Activated T-helper 1 cell treated with anti-CD3 and anti-CD28 coated beads, Interleukin-12 subunit alpha, Interleukin-12 subunit beta, Interleukin-2, Interleukin-4 antibody, amounts not matched to agents 30 ng/mL and 10 ng/mL and 1 ng/mL, durations not matched to agents 14 hours and 24 hours and 36 hours (primary cell): Measurements from ENCODE around the gene UNC50. TPM values are rescaled to one million over a fixed set of nuclear protein-coding genes. Genes with fewer than 3 reads are reported as not detected.

ENCODE experiments used
- DNase-seq: peaks from one replicate; pipeline ENCODE4 v3.0.0; 2021; ENCODE audit warnings: low spot score
- H3K27ac Mint-ChIP-seq: one replicate; pipeline ENCODE4 v1.8.0; 2021; ENCODE audit warnings: mild to moderate bottlenecking, mixed read lengths
- H3K27me3 Mint-ChIP-seq: one replicate; pipeline ENCODE4 v1.8.0; 2022; ENCODE audit warnings: mild to moderate bottlenecking, moderate library complexity, mixed read lengths; ENCODE audit not compliant: insufficient read depth
- H3K36me3 Mint-ChIP-seq: one replicate; pipeline ENCODE4 v1.8.0; 2021; ENCODE audit warnings: low read depth, mixed read lengths
- H3K4me1 Mint-ChIP-seq: one replicate; pipeline ENCODE4 v1.8.0; 2021; ENCODE audit warnings: low read depth, mixed read lengths
- H3K4me3 Mint-ChIP-seq: one replicate; pipeline ENCODE4 v1.8.0; 2021; ENCODE audit warnings: mild to moderate bottlenecking, moderate library complexity, mixed read lengths
- H3K9me3 Mint-ChIP-seq: one replicate; pipeline ENCODE4 v1.8.0; 2021; ENCODE audit warnings: mixed read lengths
- intact Hi-C: fragments of 100-400 bp; cut with micrococcal nuclease; formaldehyde crosslinking; loops from one replicate; pipeline ENCODE4 v1.15.1; 2024
- total RNA-seq: library from RNA; stranded (reverse); gene quantifications from 2 replicates; pipeline ENCODE4 v1.2.3, GENCODE V29; 2022

UNC50 gene
- total RNA-seq, 1 donor from 2014 or later = 41.4 TPM

DNA sequence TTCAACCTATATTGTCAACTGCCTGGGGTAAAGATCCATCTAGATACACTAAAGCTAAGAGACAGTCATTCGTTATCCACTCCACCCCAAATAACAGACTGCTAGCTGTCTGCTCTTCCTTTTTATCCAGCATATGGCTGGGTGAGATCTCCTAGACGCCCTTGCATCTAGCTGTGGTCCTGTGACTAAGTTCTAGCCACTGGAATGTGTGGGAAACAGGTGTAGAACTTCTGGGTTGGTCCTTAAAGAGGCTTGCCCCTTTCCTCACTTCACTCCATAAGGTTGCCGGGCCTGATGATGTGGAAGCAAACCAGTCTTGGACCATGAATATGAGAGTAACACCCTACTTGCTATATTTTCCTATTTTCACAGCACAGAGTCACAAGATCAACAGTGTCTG, 3.3 kb upstream of the UNC50 start:
- Mint-ChIP-seq H3K9me3 (no peaks in the 10 kb centered on the region), H3K36me3 (peaks cover 22% of the 10 kb centered on the region), H3K4me3 (no peak overlapping the region), H3K27ac (no peak overlapping the region), H3K27me3 (peaks cover 3% of the 10 kb centered on the region), H3K4me1 (peaks cover 46% of the 10 kb centered on the region)
- DNase-seq = no peak
- intact Hi-C loops = loop anchor here (5.0 to 10.0 kb wide), 5 partner anchors 143 to 893 kb away; partner anchors contain the start of gene ZAP70

DNA sequence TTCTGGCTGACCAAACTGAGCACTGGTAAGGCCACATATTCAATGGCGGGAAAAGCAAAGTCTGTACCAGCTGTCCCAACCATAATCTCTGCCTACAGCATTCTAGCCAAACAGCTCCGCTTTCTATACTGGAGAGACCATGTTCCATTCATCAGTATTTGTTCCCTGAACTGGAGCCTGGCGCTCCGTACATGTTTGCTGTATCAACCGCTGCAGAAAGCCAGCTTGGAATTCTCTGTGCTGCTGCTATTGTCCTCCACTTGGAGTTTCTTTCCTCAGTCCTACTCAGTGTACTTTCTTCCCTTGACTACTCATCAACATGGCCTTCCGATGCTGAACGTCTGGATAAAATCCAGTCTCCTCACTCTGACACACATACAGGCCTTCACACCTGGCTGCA, 2.0 kb upstream of the UNC50 start:
- Mint-ChIP-seq H3K4me1 (peaks cover 60% of the 10 kb centered on the region), H3K27ac (no peak overlapping the region), H3K36me3 (peaks cover 25% of the 10 kb centered on the region), H3K9me3 (no peaks in the 10 kb centered on the region), H3K27me3 (peaks cover 3% of the 10 kb centered on the region), H3K4me3 (peak overlapping the region; percentile 1)
- intact Hi-C loops = loop anchor here (5.0 to 10.0 kb wide), 5 partner anchors 144 to 894 kb away; partner anchors contain the start of gene ZAP70
- no peak for DNase-seq

DNA sequence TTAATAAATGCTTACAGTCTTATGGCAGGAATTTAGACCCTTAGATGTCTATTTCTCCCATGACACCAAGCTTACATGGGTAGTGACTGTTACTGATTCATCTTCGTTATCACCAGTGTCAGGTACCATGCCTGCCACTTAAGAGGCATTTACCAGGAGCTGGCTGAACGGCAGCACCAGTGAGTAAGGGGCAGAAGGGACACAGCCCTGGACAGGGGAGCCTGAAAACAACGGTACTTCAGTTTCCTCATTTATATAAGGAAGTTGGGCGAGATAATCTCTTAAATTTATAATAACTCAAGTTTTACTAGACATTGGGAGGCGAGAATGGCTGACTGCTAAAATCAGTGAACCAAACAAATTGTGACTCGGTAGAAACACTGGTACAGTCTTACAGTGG, 1.3 kb upstream of the UNC50 start:
- peaks cover 61% of the 10 kb centered on the region for H3K4me1 Mint-ChIP-seq
- H3K36me3 Mint-ChIP-seq = peaks cover 22% of the 10 kb centered on the region
- H3K4me3 Mint-ChIP-seq = peak overlapping the region; percentile 94
- peaks cover 3% of the 10 kb centered on the region for H3K27me3 Mint-ChIP-seq
- no peaks in the 10 kb centered on the region for H3K9me3 Mint-ChIP-seq
- H3K27ac Mint-ChIP-seq = peak overlapping the region; percentile 94
- intact Hi-C loops = loop anchor here (5.0 to 10.0 kb wide), 5 partner anchors 145 to 895 kb away; partner anchors contain the start of gene ZAP70
- no peak for DNase-seq

DNA sequence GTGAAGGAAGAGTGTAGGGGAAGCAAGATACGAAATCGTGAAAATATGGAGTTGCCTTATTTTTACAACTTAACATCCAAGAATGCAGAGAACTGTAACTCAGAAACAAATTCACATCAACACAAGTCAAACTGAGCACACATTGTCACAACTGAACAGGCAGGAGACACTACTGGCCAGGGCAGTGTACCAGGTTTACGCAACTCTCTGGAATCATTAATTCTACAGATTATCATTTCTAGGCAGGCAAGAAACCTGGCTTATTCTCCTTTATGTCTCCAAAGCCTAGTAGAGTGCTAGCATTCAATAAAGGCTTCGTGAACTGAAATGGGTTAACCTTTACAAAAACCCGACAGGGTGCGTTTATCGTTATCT, 661 bp upstream of the UNC50 start:
- Mint-ChIP-seq H3K27me3 (peaks cover 3% of the 10 kb centered on the region), H3K27ac (peak overlapping the region; percentile 94), H3K36me3 (peaks cover 22% of the 10 kb centered on the region), H3K9me3 (no peaks in the 10 kb centered on the region), H3K4me3 (peak overlapping the region; percentile 94), H3K4me1 (peaks cover 61% of the 10 kb centered on the region)
- no peak for DNase-seq
- intact Hi-C loops = loop anchor here (1.0 to 10.0 kb wide), 13 partner anchors 30 to 895 kb away; partner anchors contain the start of genes LIPT1, MITD1, MRPL30 and TSGA10

DNA sequence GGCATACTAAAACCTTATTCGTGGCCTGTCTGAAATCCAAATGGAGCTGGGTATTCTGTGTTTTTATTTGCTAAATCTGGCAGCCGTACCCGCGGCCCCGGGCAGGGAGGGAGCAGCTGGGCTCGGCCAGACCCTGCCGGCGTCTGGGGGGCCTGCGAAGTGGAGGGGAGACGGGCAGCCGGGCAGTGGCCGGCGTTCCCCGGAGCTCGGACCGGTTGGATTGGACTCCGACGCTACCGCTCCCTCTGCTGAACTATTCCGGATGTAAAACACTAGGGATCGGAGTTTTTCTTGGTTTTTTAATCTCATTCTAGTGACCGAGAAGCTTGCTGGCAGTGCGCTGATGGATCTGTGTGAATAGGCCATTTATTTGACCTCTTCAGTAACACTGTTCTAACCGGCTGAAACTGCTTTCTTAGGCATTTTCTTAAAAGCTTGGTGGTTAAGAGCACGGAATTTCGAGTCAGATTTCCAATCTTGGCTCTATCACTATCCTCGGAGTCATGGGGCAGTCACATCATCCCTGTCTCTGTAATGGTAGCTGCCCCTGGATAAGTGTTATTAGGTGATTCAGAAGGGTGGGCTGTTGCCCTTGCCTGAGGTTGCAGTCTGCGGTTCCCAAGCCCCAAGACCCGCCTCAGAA, 694 bp downstream of the UNC50 start:
- Mint-ChIP-seq H3K9me3 (no peaks in the 10 kb centered on the region), H3K36me3 (peaks cover 29% of the 10 kb centered on the region), H3K27me3 (peaks cover 3% of the 10 kb centered on the region), H3K4me3 (peak overlapping the region; percentile 94), H3K4me1 (peaks cover 68% of the 10 kb centered on the region), H3K27ac (peak overlapping the region; percentile 94)
- intact Hi-C loops = loop anchor here (1.0 to 10.0 kb wide), 13 partner anchors 28 to 897 kb away; partner anchors contain the start of genes LIPT1, MITD1, MRPL30 and TSGA10
- no peak for DNase-seq

DNA sequence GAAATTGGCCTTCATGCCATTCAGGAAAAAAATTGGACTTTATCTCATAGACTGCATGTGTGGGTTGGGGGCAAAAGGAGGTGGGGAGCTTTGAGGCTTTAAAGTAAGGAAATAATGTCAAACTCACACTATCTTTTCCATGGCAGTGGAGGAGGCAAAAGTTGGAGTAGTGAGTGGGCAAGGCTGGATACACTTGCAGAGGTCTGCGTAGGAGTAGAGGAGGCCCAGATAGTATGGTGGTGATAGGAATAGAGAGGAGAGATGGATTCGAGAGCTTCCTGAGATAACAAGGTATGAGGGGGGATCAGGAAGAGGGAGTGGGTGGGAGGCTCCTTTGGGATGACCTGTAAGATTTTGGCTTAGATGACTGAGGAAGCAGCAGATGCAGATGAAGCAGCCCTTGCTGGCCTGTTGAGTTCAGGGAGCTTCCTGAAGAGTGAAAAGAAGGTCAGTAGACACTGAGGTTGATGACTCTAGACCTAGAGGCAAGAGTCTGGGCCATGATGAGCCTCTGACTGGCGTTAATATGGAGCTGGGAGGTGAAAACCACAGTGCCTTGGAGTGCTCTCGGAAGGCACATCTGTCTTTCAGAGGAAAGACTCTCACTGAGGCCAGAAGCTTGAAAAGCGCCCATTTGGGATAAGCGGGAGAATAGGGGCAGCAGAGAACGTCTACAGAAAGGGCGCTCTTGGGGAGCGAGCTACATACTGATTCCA, 5.8 kb downstream of the UNC50 start:
- no peak for DNase-seq
- no peaks in the 10 kb centered on the region for H3K9me3 Mint-ChIP-seq
- intact Hi-C loops = no loop called here
- no peaks in the 10 kb centered on the region for H3K27me3 Mint-ChIP-seq
- no peak overlapping the region for H3K4me3 Mint-ChIP-seq
- H3K27ac Mint-ChIP-seq = peak overlapping the region; percentile 31
- peaks cover 57% of the 10 kb centered on the region for H3K36me3 Mint-ChIP-seq
- peaks cover 55% of the 10 kb centered on the region for H3K4me1 Mint-ChIP-seq

DNA sequence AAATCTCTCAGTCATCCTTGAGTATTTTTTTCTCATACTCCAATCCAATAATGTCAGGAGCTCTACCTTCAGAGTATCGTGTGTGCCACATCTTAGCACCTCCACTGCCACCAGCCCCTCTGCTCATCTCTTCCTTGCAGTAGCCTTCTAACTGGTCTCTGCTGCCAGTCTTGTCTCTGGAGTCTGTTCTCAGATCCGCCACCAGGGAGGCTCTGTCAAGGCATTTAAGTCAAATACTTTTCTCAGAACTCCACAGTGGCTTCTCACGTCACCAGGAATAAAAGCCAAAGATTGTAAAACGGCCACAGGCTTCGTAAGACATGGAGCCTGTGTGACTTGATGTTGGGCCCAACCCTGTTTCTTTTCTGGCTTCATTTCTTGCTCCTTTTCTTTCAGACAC, 7.1 kb downstream of the UNC50 start:
- Mint-ChIP-seq H3K36me3 (peaks cover 58% of the 10 kb centered on the region), H3K9me3 (no peaks in the 10 kb centered on the region), H3K27ac (peak overlapping the region; percentile 32), H3K4me3 (no peak overlapping the region), H3K4me1 (peaks cover 53% of the 10 kb centered on the region), H3K27me3 (no peaks in the 10 kb centered on the region)
- intact Hi-C loops = no loop called here
- no peak for DNase-seq

DNA sequence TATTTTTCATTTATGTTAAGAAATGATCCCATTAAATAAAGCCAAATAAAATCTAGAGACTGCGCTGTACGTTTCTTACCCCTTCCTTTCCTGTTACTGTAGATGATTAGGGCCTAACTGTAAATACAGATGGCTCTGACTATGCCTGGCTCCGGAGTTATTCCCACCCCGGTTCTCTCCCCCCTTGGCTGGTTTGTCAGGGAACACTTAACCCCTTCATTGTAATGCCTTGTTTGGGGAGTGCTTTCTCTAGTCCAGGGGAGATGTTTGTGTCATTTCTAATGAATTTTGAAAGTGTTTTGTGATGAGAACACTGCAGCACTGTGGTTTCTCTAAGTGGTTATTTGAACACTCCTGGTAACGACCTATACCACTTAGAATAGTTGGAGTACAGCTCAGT, 8.8 kb downstream of the UNC50 start:
- Mint-ChIP-seq H3K27me3 (no peaks in the 10 kb centered on the region), H3K36me3 (peaks cover 46% of the 10 kb centered on the region), H3K9me3 (no peaks in the 10 kb centered on the region), H3K4me3 (no peak overlapping the region), H3K4me1 (peaks cover 44% of the 10 kb centered on the region), H3K27ac (peak overlapping the region; percentile 19)
- intact Hi-C loops = no loop called here
- DNase-seq = no peak

DNA sequence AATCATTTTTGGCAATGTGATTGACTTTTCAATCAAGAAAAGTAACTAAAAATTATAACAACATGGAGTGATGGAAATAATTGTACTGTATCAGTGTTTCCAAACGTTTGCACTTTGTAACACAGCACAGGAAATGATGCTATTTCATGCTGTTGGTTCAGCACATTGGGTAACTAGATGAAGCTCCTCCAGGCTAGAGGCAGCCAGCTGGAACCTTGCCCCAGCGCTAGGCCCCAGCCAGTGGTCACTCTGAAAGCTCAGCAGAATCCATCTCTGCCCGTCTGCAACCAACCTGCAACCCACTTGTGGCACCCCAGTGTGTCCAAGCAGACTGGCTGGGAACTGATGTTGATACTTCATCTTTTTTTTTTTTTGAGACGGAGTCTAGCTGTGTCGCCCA, 15.3 kb downstream of the UNC50 start:
- no peak overlapping the region for H3K27ac Mint-ChIP-seq
- intact Hi-C loops = no loop called here
- H3K9me3 Mint-ChIP-seq = no peaks in the 10 kb centered on the region
- no peaks in the 10 kb centered on the region for H3K27me3 Mint-ChIP-seq
- no peak overlapping the region for H3K4me3 Mint-ChIP-seq
- H3K36me3 Mint-ChIP-seq = peaks cover 25% of the 10 kb centered on the region
- H3K4me1 Mint-ChIP-seq = peaks cover 24% of the 10 kb centered on the region
- no peak for DNase-seq

DNA sequence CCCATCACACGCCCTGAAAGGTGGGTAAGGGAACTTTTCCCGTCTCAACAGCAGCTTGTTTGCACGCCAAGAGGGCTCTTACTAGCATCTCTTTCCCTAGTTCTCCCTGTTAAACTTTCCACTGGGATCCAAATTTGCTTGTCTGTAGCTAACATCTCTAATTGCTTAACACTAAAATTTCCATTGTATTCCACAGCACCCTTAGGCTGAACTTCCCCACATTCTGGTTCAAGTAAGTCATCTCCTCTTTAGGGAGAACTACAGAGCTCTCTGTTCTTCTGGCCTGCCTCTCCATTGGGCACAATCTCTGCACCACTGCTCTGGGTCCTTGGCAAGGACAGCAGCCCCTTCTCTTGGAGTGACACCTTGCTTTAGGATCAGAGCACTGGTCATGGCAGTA, 24.0 kb downstream of the UNC50 start:
- intact Hi-C loops = no loop called here
- Mint-ChIP-seq H3K4me1 (peaks cover 25% of the 10 kb centered on the region), H3K27me3 (no peaks in the 10 kb centered on the region), H3K4me3 (no peak overlapping the region), H3K27ac (no peak overlapping the region), H3K9me3 (no peaks in the 10 kb centered on the region), H3K36me3 (peaks cover 37% of the 10 kb centered on the region)
- no peak for DNase-seq

DNA sequence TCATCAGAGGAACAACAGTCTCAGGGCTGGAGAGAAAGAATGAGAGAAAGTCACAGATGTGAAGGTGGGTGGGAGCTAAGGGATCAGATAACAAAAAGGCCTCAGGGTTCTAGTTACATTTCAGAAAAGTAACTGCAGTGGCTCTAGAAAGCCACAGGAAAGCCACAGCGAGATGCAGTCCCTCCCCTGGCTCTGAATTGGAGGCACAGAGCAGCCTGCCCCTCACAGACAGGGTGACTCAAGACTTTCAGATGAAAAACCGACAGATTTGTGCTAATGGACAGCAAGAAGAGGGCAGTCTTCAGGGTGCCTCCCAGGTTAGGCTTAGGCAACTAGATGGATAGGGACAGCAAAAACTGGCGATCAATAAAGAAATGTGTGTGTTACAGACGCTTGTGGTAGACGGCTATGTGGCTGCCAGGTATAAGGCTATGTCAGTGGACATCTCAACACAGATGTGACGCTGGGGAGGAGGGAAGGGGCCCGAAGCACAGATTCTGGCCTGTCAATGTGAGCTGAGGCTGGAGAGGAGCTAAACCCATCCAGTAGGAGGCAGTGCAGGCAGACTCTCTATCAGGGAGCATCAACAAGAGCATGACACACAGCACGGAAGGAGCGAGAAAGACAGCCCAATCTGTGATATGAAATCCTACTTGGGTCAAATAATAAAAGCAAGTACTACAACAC, 26.2 kb downstream of the UNC50 start:
- peak; percentile 26 for DNase-seq
- no peaks in the 10 kb centered on the region for H3K27me3 Mint-ChIP-seq
- H3K27ac Mint-ChIP-seq = peak overlapping the region; percentile 70
- peak overlapping the region; percentile 30 for H3K4me3 Mint-ChIP-seq
- intact Hi-C loops = loop anchor here (1.0 kb wide), 1 partner anchor 203 kb away; no protein-coding TSS in a partner anchor
- H3K9me3 Mint-ChIP-seq = no peaks in the 10 kb centered on the region
- H3K4me1 Mint-ChIP-seq = peaks cover 40% of the 10 kb centered on the region
- peaks cover 32% of the 10 kb centered on the region for H3K36me3 Mint-ChIP-seq

DNA sequence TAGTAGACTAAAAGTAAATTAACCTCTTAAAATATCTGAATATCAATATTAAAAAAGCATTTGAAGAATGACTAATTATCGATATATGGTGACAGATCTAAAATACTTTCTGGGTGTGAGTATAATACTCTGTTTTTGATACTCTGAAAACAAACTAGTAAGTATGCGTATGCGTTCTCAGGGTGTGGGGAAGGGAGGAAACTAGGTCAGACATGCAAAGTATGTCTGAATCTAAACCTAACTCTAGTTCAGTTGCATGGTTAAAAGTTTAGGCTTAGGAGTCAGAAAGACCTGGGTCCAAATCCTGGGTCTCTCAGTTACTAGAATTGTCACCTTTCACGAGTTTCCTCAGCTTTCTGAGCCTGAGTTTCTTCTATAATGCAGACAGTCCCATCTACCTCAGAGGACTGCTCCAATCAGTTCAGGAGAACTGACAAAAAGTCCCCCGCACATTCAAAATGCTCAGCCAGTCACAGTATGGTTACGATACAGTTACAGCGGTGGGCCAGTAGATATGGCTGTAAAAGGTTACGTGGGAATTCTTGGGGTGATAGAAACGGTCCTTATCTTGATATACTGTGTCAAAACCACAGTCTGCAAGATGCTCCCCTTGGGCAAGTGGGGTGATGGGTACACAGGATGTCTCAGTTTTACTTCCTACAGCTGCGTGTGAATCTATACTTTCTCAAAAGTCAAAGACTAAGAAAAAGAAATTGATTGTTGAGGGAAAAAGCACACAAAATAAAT, 29.2 kb downstream of the UNC50 start:
- Mint-ChIP-seq H3K27ac (peak overlapping the region; percentile 89), H3K36me3 (peaks cover 33% of the 10 kb centered on the region), H3K4me1 (peaks cover 48% of the 10 kb centered on the region), H3K9me3 (no peaks in the 10 kb centered on the region), H3K4me3 (peak overlapping the region; percentile 57), H3K27me3 (no peaks in the 10 kb centered on the region)
- peak; percentile 44 for DNase-seq
- intact Hi-C loops = loop anchor here (1.0 to 2.0 kb wide), 2 partner anchors 19 to 29 kb away; partner anchors contain the start of genes COA5 and UNC50
